MG63 (cell line): Measurements from ENCODE around the gene LRRC71. TPM values are rescaled to one million over a fixed set of nuclear protein-coding genes. Genes with fewer than 3 reads are reported as not detected.
"Not testable (repeated sequence)": the region's sequence is repeated elsewhere in the genome, so short reads cannot be mapped to it uniquely, and the experiment has no call there.

ENCODE experiments used
- DNase-seq: peaks from one replicate; pipeline ENCODE4 v3.0.0-alpha.2; 2020
- H3K27me3 ChIP-seq: fragments of 250-450 bp; sonication (Bioruptor Pico); 2 replicates; pipeline ENCODE4 v1.5.1; 2020; ENCODE audit warnings: mild to moderate bottlenecking, moderate library complexity
- H3K36me3 ChIP-seq: fragments of 250-450 bp; sonication (Bioruptor Pico); 2 replicates; pipeline ENCODE4 v1.5.1; 2020; ENCODE audit warnings: mild to moderate bottlenecking, moderate library complexity
- H3K4me3 ChIP-seq: fragments of 250-450 bp; sonication (Bioruptor Pico); 2 replicates; pipeline ENCODE4 v1.5.1; 2020; ENCODE audit warnings: mild to moderate bottlenecking, moderate library complexity
- H3K9me3 ChIP-seq: fragments of 250-450 bp; sonication (Bioruptor Pico); 2 replicates; pipeline ENCODE4 v1.5.1; 2020; ENCODE audit warnings: mild to moderate bottlenecking, moderate library complexity
- total RNA-seq: library from RNA; depleted of rRNA; stranded (reverse); fragments of >200 nt; shearing (Covaris generic); gene quantifications from 2 replicates; pipeline ENCODE4 v1.2.3, GENCODE V29; 2014; ENCODE audit warnings: low replicate concordance

The LRRC71 gene
- total RNA-seq, 1 experiment from 2014 or later, result not detected

GRCh38 chr1:156912861-156913808 is 7.3 kb upstream of the LRRC71 start:
- Histone ChIP-seq H3K27me3 (no peaks in the 10 kb centered on the region), H3K36me3 (no peaks in the 10 kb centered on the region), H3K9me3 (peaks cover 1% of the 10 kb centered on the region; the same call in 1 of the 2 replicates), H3K4me3 (no peak overlapping the region)
- DNase-seq, result no peak

GRCh38 chr1:156913809-156914387 is 6.5 kb upstream of the LRRC71 start:
- Histone ChIP-seq H3K27me3 (no peaks in the 10 kb centered on the region), H3K36me3 (no peaks in the 10 kb centered on the region)

GRCh38 chr1:156914440-156914856 is 6.0 kb upstream of the LRRC71 start:
- no peaks in the 10 kb centered on the region for H3K36me3 ChIP-seq
- no peak overlapping the region for H3K4me3 ChIP-seq
- no peaks in the 10 kb centered on the region for H3K27me3 ChIP-seq
- DNase-seq, result no peak
- H3K9me3 ChIP-seq, result peaks cover 5% of the 10 kb centered on the region

More at GRCh38 chr1:156913809-156914387, 6.5 kb upstream of the LRRC71 start:
- Histone ChIP-seq H3K9me3 (peaks cover 5% of the 10 kb centered on the region), H3K4me3 (no peak overlapping the region)
- no peak for DNase-seq

GRCh38 chr1:156921053-156921529 is 659 bp downstream of the LRRC71 start:
- Histone ChIP-seq H3K9me3 (peaks cover 5% of the 10 kb centered on the region), H3K27me3 (peaks cover 22% of the 10 kb centered on the region), H3K36me3 (no peaks in the 10 kb centered on the region), H3K4me3 (no peak overlapping the region)
- no peak for DNase-seq

GRCh38 chr1:156922986-156923669 is 2.7 kb downstream of the LRRC71 start:
- DNase-seq, result no peak
- H3K9me3 ChIP-seq, result peaks cover 3% of the 10 kb centered on the region
- H3K36me3 ChIP-seq, result no peaks in the 10 kb centered on the region

GRCh38 chr1:156923670-156924477 is 3.4 kb downstream of the LRRC71 start:
- H3K27me3 ChIP-seq, result peaks cover 26% of the 10 kb centered on the region
- no peaks in the 10 kb centered on the region for H3K9me3 ChIP-seq
- no peak for DNase-seq
- H3K4me3 ChIP-seq, result no peak overlapping the region
- no peaks in the 10 kb centered on the region for H3K36me3 ChIP-seq

More at GRCh38 chr1:156922986-156923669, 2.7 kb downstream of the LRRC71 start:
- peaks cover 22% of the 10 kb centered on the region for H3K27me3 ChIP-seq
- H3K4me3 ChIP-seq, result no peak overlapping the region

- Histone ChIP-seq H3K36me3 (no peaks in the 10 kb centered on the region), H3K4me3 (no peak overlapping the region), H3K27me3 (peaks cover 31% of the 10 kb centered on the region), H3K9me3 (no peaks in the 10 kb centered on the region)
- DNase-seq, result no peak
These were observed 4.2 kb downstream of the LRRC71 start for GRCh38 chr1:156924478-156925153.

- DNase-seq, result no peak
- H3K36me3 ChIP-seq, result no peaks in the 10 kb centered on the region
- H3K4me3 ChIP-seq, result no peak overlapping the region
- no peaks in the 10 kb centered on the region for H3K9me3 ChIP-seq
- peaks cover 29% of the 10 kb centered on the region for H3K27me3 ChIP-seq
These were observed 5.0 kb downstream of the LRRC71 start for GRCh38 chr1:156925154-156926010.

- no peaks in the 10 kb centered on the region for H3K36me3 ChIP-seq
- peaks cover 22% of the 10 kb centered on the region for H3K27me3 ChIP-seq
- H3K9me3 ChIP-seq, result no peaks in the 10 kb centered on the region
- H3K4me3 ChIP-seq, result no peak overlapping the region
- DNase-seq, result peak; percentile 53
These were observed 5.7 kb downstream of the LRRC71 start for GRCh38 chr1:156926175-156926574.

- H3K4me3 ChIP-seq, H3K36me3 ChIP-seq, H3K9me3 ChIP-seq: not testable (repeated sequence)
- peaks cover 17% of the 10 kb centered on the region for H3K27me3 ChIP-seq
- DNase-seq, result peak; percentile 51
These were observed 6.3 kb downstream of the LRRC71 start for GRCh38 chr1:156926695-156927094.

GRCh38 chr1:156927215-156928042 is 7.0 kb downstream of the LRRC71 start:
- peaks cover 13% of the 10 kb centered on the region for H3K27me3 ChIP-seq
- peak overlapping the region; percentile 44 for H3K4me3 ChIP-seq
- peak; percentile 78 for DNase-seq
- H3K9me3 ChIP-seq, result no peaks in the 10 kb centered on the region
- H3K36me3 ChIP-seq, result no peaks in the 10 kb centered on the region

- Histone ChIP-seq H3K27me3 (peaks cover 9% of the 10 kb centered on the region), H3K4me3 (peak overlapping the region; percentile 44), H3K9me3 (no peaks in the 10 kb centered on the region), H3K36me3 (no peaks in the 10 kb centered on the region)
- no peak for DNase-seq
These were observed 7.7 kb downstream of the LRRC71 start for GRCh38 chr1:156928043-156928602.

- H3K36me3 ChIP-seq, result no peaks in the 10 kb centered on the region
- peaks cover 9% of the 10 kb centered on the region for H3K27me3 ChIP-seq
- H3K4me3 ChIP-seq, result no peak overlapping the region
- H3K9me3 ChIP-seq, result no peaks in the 10 kb centered on the region
- no peak for DNase-seq
These were observed 9.3 kb downstream of the LRRC71 start for GRCh38 chr1:156929596-156930238.
